MM.1S (cell line): ENCODE measurements around the gene CNNM4.

Experiments used
- DNase-seq: peaks from one replicate; pipeline ENCODE4 v3.0.0-alpha.2; 2015
- H2AFZ ChIP-seq: fragments of 300-600 bp; sonication (generic); 2 replicates; pipeline ENCODE4 v1.6.0; 2016; ENCODE audit warnings: antibody characterized with exemption, low read length
- H3F3A ChIP-seq: fragments of 300-600 bp; sonication (generic); 2 replicates; pipeline ENCODE4 v1.6.1; 2016; ENCODE audit warnings: mild to moderate bottlenecking, antibody characterized with exemption, low read length, moderate library complexity, mixed read lengths; ENCODE audit not compliant: insufficient read depth
- H3K27ac ChIP-seq: fragments of 300-600 bp; sonication (generic); 2 replicates; pipeline ENCODE4 v1.5.1; 2016; ENCODE audit warnings: mild to moderate bottlenecking, low read length
- H3K27me3 ChIP-seq: fragments of 300-600 bp; sonication (generic); replicated peaks from 2 replicates; pipeline ENCODE4 v1.6.0; 2016; ENCODE audit warnings: low read length; ENCODE audit not compliant: insufficient read depth
- H3K36me3 ChIP-seq: fragments of 300-600 bp; sonication (generic); replicated peaks from 2 replicates; pipeline ENCODE4 v1.6.1; 2016; ENCODE audit warnings: mild to moderate bottlenecking, low read length, mixed read lengths; ENCODE audit not compliant: insufficient read depth
- H3K4me1 ChIP-seq: fragments of 300-600 bp; sonication (generic); 2 replicates; pipeline ENCODE4 v1.6.1; 2016; ENCODE audit warnings: low read length, mixed read lengths
- H3K4me2 ChIP-seq: fragments of 300-600 bp; sonication (generic); 2 replicates; pipeline ENCODE4 v1.6.0; 2016; ENCODE audit warnings: low read depth, low read length
- H3K4me3 ChIP-seq: fragments of 300-600 bp; sonication (generic); 2 replicates; pipeline ENCODE4 v1.5.1; 2016; ENCODE audit warnings: low read length, mixed read lengths
- H3K79me2 ChIP-seq: fragments of 300-600 bp; sonication (generic); 2 replicates; pipeline ENCODE4 v1.6.1; 2016; ENCODE audit warnings: mixed run types, low read length, mixed read lengths
- H3K9ac ChIP-seq: fragments of 300-600 bp; sonication (generic); 2 replicates; pipeline ENCODE4 v1.6.1; 2016; ENCODE audit warnings: low read length, mixed read lengths
- H3K9me2 ChIP-seq: fragments of 300-600 bp; sonication (generic); replicated peaks from 2 replicates; pipeline ENCODE4 v1.6.1; 2016; ENCODE audit warnings: mild to moderate bottlenecking, low read length, mixed read lengths; ENCODE audit not compliant: insufficient read depth
- H3K9me3 ChIP-seq: fragments of 300-600 bp; sonication (generic); replicated peaks from 2 replicates; pipeline ENCODE4 v1.6.1; 2016; ENCODE audit warnings: mild to moderate bottlenecking, low read length, mixed read lengths; ENCODE audit not compliant: insufficient read depth
- H4K20me1 ChIP-seq: fragments of 300-600 bp; sonication (generic); 2 replicates; pipeline ENCODE4 v1.6.1; 2016; ENCODE audit warnings: mild to moderate bottlenecking, low read length, moderate library complexity, mixed read lengths; ENCODE audit not compliant: insufficient read depth
- EZH2 ChIP-seq: fragments of 300-600 bp; sonication (generic); optimal IDR thresholded peaks from 2 replicates; pipeline ENCODE3; 2017; ENCODE audit warnings: low read depth, mild to moderate bottlenecking, antibody characterized with exemption, low read length, mixed read lengths
- EZH2phosphoT487 ChIP-seq: fragments of 300-600 bp; sonication (generic); IDR thresholded peaks from 2 replicates; pipeline ENCODE4 v1.6.1; 2018; ENCODE audit warnings: antibody characterized with exemption, low read length
- TF ChIP-seq, protein P1 (sequence below): fragments of 300-600 bp; sonication (generic); IDR thresholded peaks from 2 replicates; pipeline ENCODE4 v1.5.1; 2016; ENCODE audit warnings: antibody characterized with exemption, low read length, mixed read lengths

Gene CNNM4

GRCh38 chr2:96807127-96807471 is 46.4 kb downstream of the CNNM4 start:
- H2AFZ ChIP-seq: no peak overlapping the region
- H3F3A ChIP-seq: no peaks in the 10 kb centered on the region
- H3K36me3 ChIP-seq: no peaks in the 10 kb centered on the region
- no peaks in the 10 kb centered on the region for H3K4me1 ChIP-seq
- H3K4me2 ChIP-seq: no peak overlapping the region
- H3K79me2 ChIP-seq: no peaks in the 10 kb centered on the region
- H3K9me2 ChIP-seq: no peaks in the 10 kb centered on the region
- H3K9ac ChIP-seq: no peak overlapping the region
- TF ChIP-seq EZH2phosphoT487 (no peak), EZH2 (no peak)
- TF ChIP-seq, protein P1, sequence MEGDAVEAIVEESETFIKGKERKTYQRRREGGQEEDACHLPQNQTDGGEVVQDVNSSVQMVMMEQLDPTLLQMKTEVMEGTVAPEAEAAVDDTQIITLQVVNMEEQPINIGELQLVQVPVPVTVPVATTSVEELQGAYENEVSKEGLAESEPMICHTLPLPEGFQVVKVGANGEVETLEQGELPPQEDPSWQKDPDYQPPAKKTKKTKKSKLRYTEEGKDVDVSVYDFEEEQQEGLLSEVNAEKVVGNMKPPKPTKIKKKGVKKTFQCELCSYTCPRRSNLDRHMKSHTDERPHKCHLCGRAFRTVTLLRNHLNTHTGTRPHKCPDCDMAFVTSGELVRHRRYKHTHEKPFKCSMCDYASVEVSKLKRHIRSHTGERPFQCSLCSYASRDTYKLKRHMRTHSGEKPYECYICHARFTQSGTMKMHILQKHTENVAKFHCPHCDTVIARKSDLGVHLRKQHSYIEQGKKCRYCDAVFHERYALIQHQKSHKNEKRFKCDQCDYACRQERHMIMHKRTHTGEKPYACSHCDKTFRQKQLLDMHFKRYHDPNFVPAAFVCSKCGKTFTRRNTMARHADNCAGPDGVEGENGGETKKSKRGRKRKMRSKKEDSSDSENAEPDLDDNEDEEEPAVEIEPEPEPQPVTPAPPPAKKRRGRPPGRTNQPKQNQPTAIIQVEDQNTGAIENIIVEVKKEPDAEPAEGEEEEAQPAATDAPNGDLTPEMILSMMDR: no peak
- H3K27me3 ChIP-seq: no peaks in the 10 kb centered on the region
- no peaks in the 10 kb centered on the region for H4K20me1 ChIP-seq
- no peak for DNase-seq
- no peaks in the 10 kb centered on the region for H3K9me3 ChIP-seq
- H3K4me3 ChIP-seq: no peak overlapping the region
- no peak overlapping the region for H3K27ac ChIP-seq

DNA sequence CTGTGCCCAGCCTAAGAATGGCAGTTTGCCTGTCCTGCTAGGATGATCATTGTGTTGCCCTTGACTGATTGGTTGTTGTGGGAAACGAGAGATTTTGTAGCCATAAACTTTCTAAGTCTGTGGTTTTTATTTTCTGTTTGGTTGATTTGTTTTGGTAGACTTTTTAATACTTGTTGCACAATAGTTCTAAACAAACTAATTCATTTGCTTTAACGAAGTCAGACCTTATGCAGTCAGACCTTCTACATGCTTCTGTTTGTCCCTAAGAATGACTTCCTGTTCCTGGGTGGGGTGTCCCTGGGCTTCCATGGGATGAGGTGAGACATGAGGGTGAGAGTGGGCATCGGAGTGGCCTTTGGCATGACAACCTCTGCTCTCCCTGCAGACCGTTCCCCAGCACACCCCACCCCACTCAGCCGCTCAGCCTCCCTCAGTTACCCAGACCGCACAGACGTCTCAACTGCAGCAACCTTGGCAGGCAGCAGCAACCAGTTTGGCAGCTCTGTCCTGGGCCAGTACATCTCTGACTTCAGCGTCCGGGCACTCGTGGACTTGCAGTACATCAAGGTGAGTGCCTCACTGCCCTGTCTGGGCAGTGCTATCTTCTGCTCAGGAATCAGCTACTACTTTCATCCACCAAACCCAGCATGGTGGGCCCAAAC is 47.6 kb downstream of the CNNM4 start:
- H3K9me2 ChIP-seq: no peaks in the 10 kb centered on the region

DNA sequence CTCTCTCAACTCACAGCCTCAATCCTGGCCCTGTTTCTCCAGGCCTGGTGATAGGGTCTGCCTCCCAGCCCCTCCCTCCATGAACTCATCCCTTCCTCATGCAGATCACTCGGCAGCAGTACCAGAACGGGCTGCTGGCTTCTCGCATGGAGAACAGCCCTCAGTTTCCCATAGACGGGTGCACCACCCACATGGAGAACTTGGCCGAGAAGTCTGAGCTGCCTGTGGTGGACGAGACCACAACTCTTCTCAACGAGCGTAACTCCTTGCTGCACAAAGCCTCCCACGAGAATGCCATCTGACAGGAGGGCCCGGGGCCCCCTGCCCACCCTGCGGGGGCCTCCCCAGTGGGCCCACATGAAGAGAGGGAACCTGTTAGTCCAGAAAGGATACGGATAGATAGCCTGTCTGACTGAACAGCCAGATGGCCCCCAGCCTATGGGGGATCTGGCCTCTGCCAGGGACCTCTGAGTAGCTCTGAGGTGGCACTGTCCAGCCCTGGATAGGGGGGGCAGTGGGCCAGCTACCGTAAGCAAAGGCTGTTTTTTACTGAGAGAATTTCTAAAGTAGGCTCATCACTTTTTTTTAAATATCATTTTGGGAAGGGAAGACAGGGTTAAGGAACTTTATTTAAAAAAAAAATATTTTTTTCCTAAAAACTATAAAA is 48.6 kb downstream of the CNNM4 start:
- H3K36me3 ChIP-seq: no peaks in the 10 kb centered on the region
- H2AFZ ChIP-seq: no peak overlapping the region
- no peak for DNase-seq
- H3K79me2 ChIP-seq: no peaks in the 10 kb centered on the region
- H3K9ac ChIP-seq: no peak overlapping the region
- H3F3A ChIP-seq: no peaks in the 10 kb centered on the region
- H3K27me3 ChIP-seq: no peaks in the 10 kb centered on the region
- no peaks in the 10 kb centered on the region for H4K20me1 ChIP-seq
- H3K4me3 ChIP-seq: no peak overlapping the region
- H3K9me3 ChIP-seq: no peaks in the 10 kb centered on the region
- no peaks in the 10 kb centered on the region for H3K9me2 ChIP-seq
- H3K4me1 ChIP-seq: no peaks in the 10 kb centered on the region
- H3K4me2 ChIP-seq: no peak overlapping the region
- TF ChIP-seq, protein P1: no peak
- TF ChIP-seq EZH2phosphoT487 (no peak), EZH2 (no peak)
- H3K27ac ChIP-seq: no peak overlapping the region

More for the DNA sequence above, 47.6 kb downstream of the CNNM4 start:
- no peak for DNase-seq
- no peak for TF ChIP-seq EZH2
- TF ChIP-seq, protein P1: no peak
- no peak for TF ChIP-seq EZH2phosphoT487
- Histone ChIP-seq H2AFZ (no peak overlapping the region), H3K36me3 (no peaks in the 10 kb centered on the region), H3K9me3 (no peaks in the 10 kb centered on the region), H3K4me3 (no peak overlapping the region), H3K79me2 (no peaks in the 10 kb centered on the region), H3K4me2 (no peak overlapping the region), H3K9ac (no peak overlapping the region), H3K27me3 (no peaks in the 10 kb centered on the region), H3F3A (no peaks in the 10 kb centered on the region), H3K4me1 (no peaks in the 10 kb centered on the region), H4K20me1 (no peaks in the 10 kb centered on the region), H3K27ac (no peak overlapping the region)
